Measurements from ENCODE around the gene ATP6V0A4. TPM values are rescaled to one million over a fixed set of nuclear protein-coding genes. Genes with fewer than 3 reads are reported as not detected.

The ATP6V0A4 gene
- total RNA-seq, 6 experiments from 2014 or later, result not detected

DNA sequence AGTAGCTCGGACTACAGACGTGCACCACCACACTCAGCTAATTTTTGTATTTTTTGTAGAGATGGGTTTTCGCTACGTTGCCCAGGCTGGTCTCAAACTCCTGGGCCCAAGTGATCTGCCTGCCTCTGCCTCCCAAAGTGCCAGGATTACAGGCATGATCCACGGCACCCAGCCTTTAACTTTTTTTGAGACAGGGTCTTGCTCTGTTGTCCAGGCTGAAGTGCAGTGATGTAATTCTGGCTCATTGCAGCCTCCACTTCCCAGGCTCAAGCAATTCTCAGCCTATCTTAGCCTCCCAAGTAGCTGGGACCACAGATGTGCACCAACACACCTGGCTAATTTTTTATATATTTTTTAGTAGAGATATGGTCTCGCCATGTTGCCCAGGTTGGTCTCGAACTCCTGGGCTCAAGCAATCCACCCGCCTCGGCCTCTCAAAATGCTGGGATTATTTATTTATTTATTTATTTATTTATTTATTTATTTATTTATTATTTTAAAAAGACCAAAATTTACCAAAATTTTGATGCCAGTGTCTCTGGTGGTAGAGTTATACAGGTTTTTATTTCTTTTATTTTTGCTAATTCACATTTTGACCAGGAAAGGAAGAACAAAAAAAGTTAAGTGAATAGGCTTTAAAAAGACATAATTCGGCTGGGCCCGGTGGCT, 25.0 kb upstream of the ATP6V0A4 start:
- no peaks in the 10 kb centered on the region for H3K27me3 ChIP-seq
- WGBS (ENCODE audit: insufficient coverage, low coverage, low lambda C conversion rate, missing lambda C conversion rate), result 80% methylated on average over 11 of the region's 11 CpGs
- no peak for ATAC-seq
- no peak for TF ChIP-seq POLR2A (IDR thresholded peaks at IDR 0.05)
- TF ChIP-seq, protein P1, sequence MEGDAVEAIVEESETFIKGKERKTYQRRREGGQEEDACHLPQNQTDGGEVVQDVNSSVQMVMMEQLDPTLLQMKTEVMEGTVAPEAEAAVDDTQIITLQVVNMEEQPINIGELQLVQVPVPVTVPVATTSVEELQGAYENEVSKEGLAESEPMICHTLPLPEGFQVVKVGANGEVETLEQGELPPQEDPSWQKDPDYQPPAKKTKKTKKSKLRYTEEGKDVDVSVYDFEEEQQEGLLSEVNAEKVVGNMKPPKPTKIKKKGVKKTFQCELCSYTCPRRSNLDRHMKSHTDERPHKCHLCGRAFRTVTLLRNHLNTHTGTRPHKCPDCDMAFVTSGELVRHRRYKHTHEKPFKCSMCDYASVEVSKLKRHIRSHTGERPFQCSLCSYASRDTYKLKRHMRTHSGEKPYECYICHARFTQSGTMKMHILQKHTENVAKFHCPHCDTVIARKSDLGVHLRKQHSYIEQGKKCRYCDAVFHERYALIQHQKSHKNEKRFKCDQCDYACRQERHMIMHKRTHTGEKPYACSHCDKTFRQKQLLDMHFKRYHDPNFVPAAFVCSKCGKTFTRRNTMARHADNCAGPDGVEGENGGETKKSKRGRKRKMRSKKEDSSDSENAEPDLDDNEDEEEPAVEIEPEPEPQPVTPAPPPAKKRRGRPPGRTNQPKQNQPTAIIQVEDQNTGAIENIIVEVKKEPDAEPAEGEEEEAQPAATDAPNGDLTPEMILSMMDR (IDR thresholded peaks at IDR 0.05), result no peak
- H3K4me1 ChIP-seq, result no peaks in the 10 kb centered on the region
- no peaks in the 10 kb centered on the region for H3K36me3 ChIP-seq
- H3K4me3 ChIP-seq, result no peak overlapping the region
- H3K9me3 ChIP-seq, result no peaks in the 10 kb centered on the region
- no peak for DNase-seq
- intact Hi-C loops (cut with DNase I), result no loop called here
- no peak overlapping the region for H3K27ac ChIP-seq

DNA sequence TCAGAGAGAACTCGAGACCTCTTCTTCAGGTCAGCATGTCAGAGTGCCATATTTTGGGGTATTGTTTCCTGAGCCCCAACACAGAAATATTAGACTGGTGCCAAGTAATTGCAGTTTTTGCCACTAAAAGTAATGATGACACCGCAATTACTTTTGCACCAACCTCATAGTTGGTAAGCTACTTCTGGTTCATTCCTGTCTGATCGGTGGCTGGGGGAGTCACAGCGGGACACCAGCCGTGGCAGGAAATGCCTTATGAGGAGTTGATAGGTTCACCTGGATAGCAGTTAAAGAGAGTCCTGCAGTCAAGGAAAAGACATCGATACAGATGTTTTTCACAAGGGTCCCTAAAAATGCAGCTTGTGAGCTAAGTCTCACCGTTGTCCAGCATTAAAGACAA, 23.9 kb upstream of the ATP6V0A4 start:
- no peak for DNase-seq
- intact Hi-C loops (cut with DNase I), result no loop called here
- no peaks in the 10 kb centered on the region for H3K4me1 ChIP-seq
- TF ChIP-seq POLR2A (IDR thresholded peaks at IDR 0.05), result no peak
- TF ChIP-seq, protein P1 (IDR thresholded peaks at IDR 0.05), result no peak
- no peaks in the 10 kb centered on the region for H3K27me3 ChIP-seq
- WGBS (ENCODE audit: insufficient coverage, low coverage, low lambda C conversion rate, missing lambda C conversion rate), result 98% methylated on average over 5 of the region's 7 CpGs
- ATAC-seq, result no peak
- H3K27ac ChIP-seq, result no peak overlapping the region
- H3K4me3 ChIP-seq, result no peak overlapping the region
- no peaks in the 10 kb centered on the region for H3K9me3 ChIP-seq
- H3K36me3 ChIP-seq, result no peaks in the 10 kb centered on the region

DNA sequence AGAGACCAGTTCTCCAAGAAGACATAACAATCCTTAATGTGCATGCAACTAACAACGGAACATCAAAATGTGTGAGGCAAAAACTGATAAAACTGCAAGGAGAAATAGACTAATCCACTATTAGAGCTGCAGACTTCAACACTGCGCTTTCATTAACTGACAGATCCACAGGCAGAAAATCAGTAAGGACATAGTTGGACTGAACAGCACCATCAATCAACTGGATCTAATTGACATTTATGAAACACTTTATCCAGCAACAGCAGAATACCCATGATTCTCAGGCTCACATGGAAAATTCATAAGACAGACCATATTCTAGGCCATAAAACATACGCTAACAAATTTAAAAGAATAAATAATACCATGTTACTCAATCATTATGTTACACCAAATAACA, 21.6 kb upstream of the ATP6V0A4 start:
- no peak for TF ChIP-seq POLR2A (IDR thresholded peaks at IDR 0.05)
- TF ChIP-seq, protein P1 (IDR thresholded peaks at IDR 0.05), result no peak
- Histone ChIP-seq H3K4me1 (no peaks in the 10 kb centered on the region), H3K4me3 (no peak overlapping the region), H3K27ac (no peak overlapping the region), H3K9me3 (no peaks in the 10 kb centered on the region), H3K36me3 (no peaks in the 10 kb centered on the region), H3K27me3 (no peaks in the 10 kb centered on the region)
- intact Hi-C loops (cut with DNase I), result no loop called here
- ATAC-seq, result no peak
- 60% methylated on average over 3 of the region's 3 CpGs for WGBS (ENCODE audit: insufficient coverage, low coverage, low lambda C conversion rate, missing lambda C conversion rate)
- DNase-seq, result no peak

DNA sequence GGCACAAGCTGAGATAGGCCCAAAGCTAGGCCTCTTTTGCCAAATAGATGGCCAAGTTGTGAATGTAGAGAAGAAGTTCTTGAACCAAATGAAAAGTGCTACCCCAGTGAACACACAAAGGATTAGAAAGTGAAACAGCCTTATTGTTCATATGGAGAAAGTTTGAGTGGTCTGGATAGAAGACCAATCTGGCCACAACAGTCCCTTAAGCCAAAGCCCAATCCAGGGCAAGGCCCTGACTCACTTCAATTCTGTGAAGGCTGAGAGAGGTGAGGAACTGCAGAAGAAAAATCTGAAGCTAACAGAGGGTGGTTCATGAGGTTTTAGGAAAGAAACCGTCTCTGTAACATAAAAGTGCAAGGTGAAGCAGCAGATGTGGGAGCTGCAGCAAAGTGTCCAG, 18.7 kb upstream of the ATP6V0A4 start:
- Histone ChIP-seq H3K4me1 (no peaks in the 10 kb centered on the region), H3K9me3 (no peaks in the 10 kb centered on the region), H3K36me3 (no peaks in the 10 kb centered on the region), H3K27me3 (no peaks in the 10 kb centered on the region), H3K27ac (no peak overlapping the region), H3K4me3 (no peak overlapping the region)
- WGBS (ENCODE audit: insufficient coverage, low coverage, low lambda C conversion rate, missing lambda C conversion rate), result no CpG with 5 or more reads among the region's 1 CpG
- TF ChIP-seq POLR2A (IDR thresholded peaks at IDR 0.05), result no peak
- TF ChIP-seq, protein P1 (IDR thresholded peaks at IDR 0.05), result no peak
- DNase-seq (no peak), ATAC-seq (no peak)
- intact Hi-C loops (cut with DNase I), result no loop called here
